ENCODE data around the gene NBPF1. TPM values are rescaled to one million over a fixed set of nuclear protein-coding genes. Genes with fewer than 3 reads are reported as not detected.
"Not testable (repeated sequence)": the region's sequence is repeated elsewhere in the genome, so short reads cannot be mapped to it uniquely, and the experiment has no call there.

NBPF1 gene
- total RNA-seq, 4 donors from 2014 or later, result 38.9 to 50.9 (median 46.5) TPM

DNA sequence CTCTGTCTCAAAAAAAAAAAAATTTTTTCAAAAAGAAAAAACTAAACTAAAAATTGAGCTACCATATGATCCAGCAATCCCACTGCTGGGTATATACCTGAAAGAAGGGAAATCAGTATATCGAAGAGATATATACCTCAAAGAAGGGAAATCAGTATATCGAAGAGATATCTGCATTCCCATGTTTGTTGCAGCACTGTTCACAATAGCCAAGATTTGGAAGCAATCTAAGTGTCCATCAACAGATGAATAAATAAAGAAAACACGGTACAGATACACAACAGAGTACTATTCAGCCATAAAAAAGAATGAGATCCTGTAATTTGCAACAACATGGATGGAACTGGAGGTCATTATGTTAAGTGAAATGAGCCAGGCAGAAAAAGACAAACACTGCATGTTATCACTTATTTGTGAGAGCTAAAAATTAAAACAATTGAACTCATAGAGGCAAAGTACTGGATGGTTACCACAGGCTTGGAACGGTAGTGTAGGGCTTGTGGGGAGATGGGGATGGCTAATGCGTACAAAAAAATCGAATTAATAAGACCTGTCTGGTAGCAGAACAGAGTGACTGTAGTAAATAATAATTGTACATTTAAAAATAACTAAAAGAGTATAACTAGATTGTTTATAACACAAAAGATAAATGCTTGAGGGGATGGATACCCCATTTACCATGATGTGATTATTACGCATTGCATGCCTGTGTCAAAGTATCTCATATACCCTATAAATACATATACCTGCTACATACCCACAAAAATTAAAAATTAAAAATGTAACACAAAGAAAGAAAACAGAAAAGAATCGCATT is 28.0 kb upstream of the NBPF1 start:
- H3K27ac ChIP-seq; H3K36me3 ChIP-seq; H3K9me3 ChIP-seq; intact Hi-C loops (cut with DNase I); H3K27me3 ChIP-seq; DNase-seq; H3K4me3 ChIP-seq (replicated peaks in 1 of 3): not testable (repeated sequence)
- peaks cover 22 to 28% of the 10 kb centered on the region in 2 donors for H3K4me1 ChIP-seq
- WGBS, 2 donors, result 94 to 95% methylated on average over 8 of the region's 8 CpGs

DNA sequence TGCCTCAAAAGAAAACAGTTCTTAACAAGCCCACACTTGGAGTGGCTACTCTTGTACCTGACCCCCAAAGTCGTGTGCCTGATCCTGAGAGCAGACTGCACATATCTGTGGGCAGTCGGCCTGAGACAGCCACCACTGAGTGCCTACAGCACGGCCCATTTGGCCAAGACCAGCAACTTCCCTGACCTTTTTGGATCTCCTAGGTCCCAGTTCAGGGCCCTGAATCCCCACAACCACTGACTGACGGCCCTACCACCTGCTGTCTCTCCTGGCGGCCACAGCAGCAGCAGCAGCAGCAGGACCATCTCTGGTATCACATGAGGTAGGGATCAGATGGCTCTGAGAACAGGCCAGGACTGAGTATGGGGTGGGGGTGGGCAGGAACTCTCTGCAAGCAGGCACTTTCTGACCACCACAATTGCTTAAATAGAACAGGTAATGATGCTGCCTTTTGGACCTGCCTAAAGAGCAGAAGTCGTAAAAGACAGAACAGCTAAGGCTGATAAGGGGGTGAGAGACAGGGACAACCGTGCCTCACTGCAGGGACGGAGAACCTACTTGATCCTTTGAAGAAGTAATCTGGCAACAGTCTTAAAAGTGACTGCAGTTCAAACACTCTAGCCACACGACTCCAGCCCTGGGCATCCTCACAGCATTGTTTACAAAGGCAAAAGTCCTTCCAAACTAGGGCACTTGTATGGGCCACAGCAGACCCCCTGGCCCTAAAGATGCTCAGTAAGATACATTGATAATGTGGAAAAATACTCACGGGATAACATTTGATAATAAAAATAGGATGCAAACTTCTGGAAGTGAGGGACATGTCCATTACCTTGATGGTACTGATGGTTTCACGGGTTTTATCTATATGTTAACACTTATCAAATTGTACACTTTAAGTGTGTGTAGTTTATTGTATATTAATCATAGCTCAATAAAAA is 26.0 kb upstream of the NBPF1 start:
- DNase-seq, result peak in 1 of 2 donors; percentile 2
- H3K4me3 ChIP-seq (replicated peaks in 1 of 3); H3K9me3 ChIP-seq; H3K36me3 ChIP-seq; H3K27ac ChIP-seq; intact Hi-C loops (cut with DNase I); H3K27me3 ChIP-seq: not testable (repeated sequence)
- 79 to 81% methylated on average over 11 of the region's 11 CpGs for WGBS, 2 donors
- H3K4me1 ChIP-seq, result peaks cover 14 to 19% of the 10 kb centered on the region in 2 donors

DNA sequence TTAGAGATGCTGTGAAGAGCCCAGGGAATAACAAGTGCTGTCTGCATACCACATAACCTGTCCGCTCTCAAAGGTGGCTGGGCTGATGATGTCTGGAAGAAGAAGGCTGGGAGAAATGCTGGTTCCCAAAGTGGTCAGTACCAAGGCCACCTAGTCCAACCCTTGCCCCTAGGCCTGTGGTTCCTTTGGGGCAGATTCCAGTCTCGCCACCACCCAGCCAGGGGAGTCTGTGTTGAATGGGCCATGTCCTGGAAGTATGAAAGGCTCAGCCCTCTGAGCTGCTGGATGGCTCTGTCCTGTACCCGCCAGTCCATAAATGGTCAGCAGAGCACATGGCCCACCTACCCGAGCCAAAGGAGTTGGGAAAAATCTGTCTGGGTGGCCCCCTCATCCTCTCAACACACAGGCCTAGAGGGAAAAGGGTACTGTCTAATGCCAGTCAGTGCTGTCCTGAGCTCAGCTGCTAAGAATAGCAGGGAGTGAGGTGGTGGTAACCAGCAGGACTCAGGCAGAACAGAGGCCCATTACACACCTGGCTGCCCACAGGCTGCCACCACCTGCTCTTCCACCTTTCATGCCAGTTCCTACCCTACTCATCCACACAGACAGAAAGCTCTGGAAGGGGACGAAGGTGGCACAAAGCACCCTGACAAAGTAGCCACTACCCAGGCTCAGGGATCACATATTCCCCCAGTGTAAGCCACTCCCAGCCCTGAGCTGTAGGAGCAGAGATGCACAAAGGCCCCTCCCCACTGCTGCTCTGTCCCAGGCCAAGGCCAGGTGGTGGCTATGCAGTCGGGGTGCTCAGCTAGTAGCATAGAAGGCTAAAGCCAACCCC is 24.8 kb upstream of the NBPF1 start:
- H3K9me3 ChIP-seq; H3K4me3 ChIP-seq (replicated peaks in 1 of 3); intact Hi-C loops (cut with DNase I); H3K27ac ChIP-seq; H3K27me3 ChIP-seq: not testable (repeated sequence)
- WGBS, 2 donors, result 90 to 91% methylated on average over 5 to 6 of the region's 6 CpGs
- peak in 1 of 2 donors; percentile 1 for DNase-seq
- Histone ChIP-seq H3K4me1 (peaks cover 6 to 10% of the 10 kb centered on the region in 2 donors), H3K36me3 (peaks cover 9 to 10% of the 10 kb centered on the region in 2 donors)

DNA sequence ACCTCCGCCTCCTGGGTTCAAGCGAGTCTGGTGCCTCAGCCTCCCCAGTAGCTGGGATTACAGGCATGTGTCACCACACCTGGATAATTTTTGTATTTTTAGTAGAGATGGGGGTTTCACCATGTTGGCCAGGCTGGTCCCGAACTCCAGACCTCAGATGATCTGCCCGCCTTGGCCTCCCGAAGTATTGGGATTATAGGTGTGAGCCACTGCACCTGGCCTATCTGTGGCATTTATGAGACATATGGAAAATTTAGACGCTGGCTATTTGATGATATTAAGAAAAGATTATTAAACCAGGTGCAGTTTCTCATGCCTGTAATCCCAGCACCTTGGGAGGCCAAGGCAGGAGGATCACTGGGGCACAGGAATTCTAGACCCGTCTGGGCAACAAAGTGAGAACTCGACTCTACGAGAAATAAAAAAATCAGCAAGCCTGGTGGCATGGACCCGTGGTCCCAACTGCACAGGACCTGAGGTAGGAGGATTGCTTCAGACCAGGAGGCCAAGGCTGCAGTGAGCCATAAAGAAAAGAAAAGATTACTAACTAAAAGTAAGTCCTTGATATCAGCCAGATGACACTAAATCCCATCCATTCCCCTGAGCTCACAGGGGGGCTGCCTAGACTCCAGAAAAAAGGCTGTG is 23.3 kb upstream of the NBPF1 start:
- peak in 1 of 2 donors; percentile 1 for DNase-seq
- intact Hi-C loops (cut with DNase I); H3K27me3 ChIP-seq; H3K4me3 ChIP-seq (replicated peaks in 1 of 3); H3K27ac ChIP-seq; H3K9me3 ChIP-seq; H3K4me1 ChIP-seq: not testable (repeated sequence)
- 90 to 92% methylated on average over 10 of the region's 10 CpGs for WGBS, 2 donors
- peaks cover 20 to 23% of the 10 kb centered on the region in 2 donors for H3K36me3 ChIP-seq

DNA sequence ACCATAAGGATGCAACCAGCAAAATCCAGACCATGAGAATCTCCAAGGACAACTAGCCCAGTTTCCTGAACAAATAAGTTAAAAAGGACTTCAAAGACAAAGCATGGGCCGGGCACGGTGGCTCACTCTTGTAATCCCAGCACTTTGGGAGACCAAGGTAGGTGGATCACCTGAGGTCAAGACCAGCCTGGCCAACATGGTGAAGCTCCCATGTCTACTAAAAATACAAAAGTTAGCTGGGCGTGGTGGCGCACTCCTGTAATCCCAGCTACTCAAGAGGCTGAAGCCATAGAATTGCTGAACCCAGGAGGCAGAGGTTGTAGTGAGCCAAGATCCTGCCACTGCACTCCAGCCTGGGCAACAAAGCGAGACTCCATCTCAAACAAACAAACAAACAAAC is 22.6 kb upstream of the NBPF1 start:
- peak in 1 of 2 donors; percentile 4 for DNase-seq

DNA sequence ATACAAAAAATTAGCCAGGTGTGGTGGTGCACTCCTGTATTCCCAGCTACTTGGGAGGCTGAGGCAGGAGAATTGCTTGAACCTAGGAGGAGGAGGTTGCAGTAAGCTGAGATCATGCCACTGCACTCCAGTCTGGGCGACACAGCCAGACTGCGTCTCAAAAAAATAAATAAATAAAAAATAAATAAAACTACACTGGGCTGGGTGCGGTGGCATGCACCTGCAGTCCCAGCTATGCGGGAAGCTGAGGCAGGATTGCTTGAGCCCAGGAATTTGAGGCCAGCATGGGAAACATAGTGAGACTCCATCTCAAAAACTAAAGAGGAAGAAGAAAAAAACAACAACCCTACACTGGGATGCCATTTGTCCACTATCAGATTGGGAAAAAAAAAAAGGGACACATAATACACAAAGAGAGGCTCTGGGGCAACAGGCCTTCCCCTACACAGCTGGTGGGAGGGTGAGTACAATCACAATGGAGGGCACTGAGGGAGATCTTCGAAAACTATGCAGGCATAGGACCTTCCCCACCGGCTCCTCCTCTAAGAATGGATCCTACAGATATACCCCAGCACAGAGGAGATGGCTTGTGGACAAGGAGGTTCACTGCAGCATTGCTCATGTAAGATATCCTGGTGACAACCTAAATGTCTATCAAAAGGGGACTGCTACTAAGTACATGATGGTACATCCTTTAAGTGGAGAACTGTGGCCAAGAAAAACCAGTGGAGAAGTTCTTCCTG is 20.3 kb upstream of the NBPF1 start:
- H3K4me3 ChIP-seq (replicated peaks in 1 of 3); H3K9me3 ChIP-seq; H3K4me1 ChIP-seq; intact Hi-C loops (cut with DNase I); H3K27ac ChIP-seq; H3K27me3 ChIP-seq: not testable (repeated sequence)
- peak in 1 of 2 donors; percentile 0 for DNase-seq
- H3K36me3 ChIP-seq, result peaks cover 45 to 48% of the 10 kb centered on the region in 2 donors
- TF ChIP-seq, protein P1, sequence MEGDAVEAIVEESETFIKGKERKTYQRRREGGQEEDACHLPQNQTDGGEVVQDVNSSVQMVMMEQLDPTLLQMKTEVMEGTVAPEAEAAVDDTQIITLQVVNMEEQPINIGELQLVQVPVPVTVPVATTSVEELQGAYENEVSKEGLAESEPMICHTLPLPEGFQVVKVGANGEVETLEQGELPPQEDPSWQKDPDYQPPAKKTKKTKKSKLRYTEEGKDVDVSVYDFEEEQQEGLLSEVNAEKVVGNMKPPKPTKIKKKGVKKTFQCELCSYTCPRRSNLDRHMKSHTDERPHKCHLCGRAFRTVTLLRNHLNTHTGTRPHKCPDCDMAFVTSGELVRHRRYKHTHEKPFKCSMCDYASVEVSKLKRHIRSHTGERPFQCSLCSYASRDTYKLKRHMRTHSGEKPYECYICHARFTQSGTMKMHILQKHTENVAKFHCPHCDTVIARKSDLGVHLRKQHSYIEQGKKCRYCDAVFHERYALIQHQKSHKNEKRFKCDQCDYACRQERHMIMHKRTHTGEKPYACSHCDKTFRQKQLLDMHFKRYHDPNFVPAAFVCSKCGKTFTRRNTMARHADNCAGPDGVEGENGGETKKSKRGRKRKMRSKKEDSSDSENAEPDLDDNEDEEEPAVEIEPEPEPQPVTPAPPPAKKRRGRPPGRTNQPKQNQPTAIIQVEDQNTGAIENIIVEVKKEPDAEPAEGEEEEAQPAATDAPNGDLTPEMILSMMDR (IDR thresholded peaks at IDR 0.05), result peak in 1 of 6 experiments; percentile 8
- 95 to 96% methylated on average over 6 of the region's 6 CpGs for WGBS, 2 donors

More for the DNA sequence above, 22.6 kb upstream of the NBPF1 start:
- H3K27me3 ChIP-seq; intact Hi-C loops (cut with DNase I); H3K4me1 ChIP-seq; H3K9me3 ChIP-seq; H3K4me3 ChIP-seq (replicated peaks in 1 of 3); H3K27ac ChIP-seq: not testable (repeated sequence)
- H3K36me3 ChIP-seq, result peaks cover 27 to 30% of the 10 kb centered on the region in 2 donors
- 96 to 97% methylated on average over 5 of the region's 5 CpGs for WGBS, 2 donors

DNA sequence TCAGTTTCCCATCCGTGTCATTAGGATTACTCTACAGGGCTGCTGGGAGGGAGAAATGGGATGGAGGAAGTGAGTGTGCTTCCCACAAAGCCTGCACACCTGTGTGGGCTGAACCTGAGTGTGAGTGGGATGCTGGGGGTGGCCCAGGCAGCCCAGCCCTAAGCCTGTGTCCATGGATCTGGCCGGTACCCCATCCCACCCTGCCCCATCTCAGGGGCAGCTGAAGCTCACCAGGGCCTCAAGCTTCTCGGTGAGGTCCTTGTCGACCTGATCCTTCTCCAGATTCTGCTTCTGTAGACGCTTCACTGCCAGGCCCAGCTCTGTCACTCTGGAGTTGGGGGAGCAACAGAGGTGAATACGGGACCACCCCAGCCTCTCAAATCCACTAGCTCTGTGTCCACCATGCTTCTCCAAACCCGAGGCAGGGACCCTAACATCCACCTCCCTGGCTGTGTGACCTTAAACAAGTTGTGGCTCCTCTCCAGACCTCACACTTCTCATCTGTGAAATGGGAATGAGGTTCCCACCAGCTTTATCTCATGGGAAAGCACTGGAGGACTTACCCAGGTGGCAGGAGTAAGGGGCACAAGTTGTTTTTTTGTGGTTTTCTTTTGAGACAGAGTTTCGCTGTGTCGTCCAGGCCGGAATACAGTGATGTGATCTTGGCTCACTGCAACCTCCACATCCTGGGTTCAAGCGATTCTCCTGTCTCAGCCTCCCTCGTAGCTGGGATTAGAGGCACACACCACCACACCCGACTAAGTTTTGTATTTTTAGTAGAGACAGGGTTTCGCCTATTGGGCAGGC is 18.9 kb upstream of the NBPF1 start:
- peaks cover 54 to 55% of the 10 kb centered on the region in 2 donors for H3K36me3 ChIP-seq
- peak in 1 of 2 donors; percentile 2 for DNase-seq
- H3K4me1 ChIP-seq; H3K27ac ChIP-seq; intact Hi-C loops (cut with DNase I); H3K27me3 ChIP-seq; H3K4me3 ChIP-seq (replicated peaks in 1 of 3); H3K9me3 ChIP-seq: not testable (repeated sequence)
- 93 to 95% methylated on average over 14 of the region's 14 CpGs for WGBS, 2 donors

Measured in thyroid gland (tissue), 4 donors.